KMS-11 (cell line): ENCODE data around the gene LRRC4C.
"Not testable (repeated sequence)": the region's sequence is repeated elsewhere in the genome, so short reads cannot be mapped to it uniquely, and the experiment has no call there.

Experiments
- H2AFZ ChIP-seq: fragments of 200-600 bp; sonication (generic); 2 replicates; pipeline ENCODE4 v1.6.1; 2016; ENCODE audit warnings: antibody characterized with exemption, mixed run types, low read depth
- H3K27ac ChIP-seq: fragments of 200-600 bp; sonication (generic); 2 replicates; pipeline ENCODE4 v1.6.1; 2016; ENCODE audit warnings: mild to moderate bottlenecking, mixed run types
- H3K27me3 ChIP-seq: fragments of 200-600 bp; sonication (generic); 2 replicates; pipeline ENCODE4 v1.6.1; 2017; ENCODE audit warnings: mild to moderate bottlenecking, low read depth, mixed run types, moderate library complexity; ENCODE audit not compliant: insufficient read depth
- H3K36me3 ChIP-seq: fragments of 200-600 bp; sonication (generic); 2 replicates; pipeline ENCODE4 v1.6.1; 2017; ENCODE audit warnings: mild to moderate bottlenecking, mixed run types; ENCODE audit not compliant: insufficient read depth
- H3K4me1 ChIP-seq: fragments of 200-600 bp; sonication (generic); 2 replicates; pipeline ENCODE4 v1.6.1; 2016; ENCODE audit warnings: mild to moderate bottlenecking, low read depth, mixed run types; ENCODE audit not compliant: poor library complexity, severe bottlenecking
- H3K4me2 ChIP-seq: fragments of 200-600 bp; sonication (generic); 2 replicates; pipeline ENCODE4 v1.7.0; 2016; ENCODE audit warnings: mild to moderate bottlenecking, mixed run types
- H3K4me3 ChIP-seq: fragments of 200-600 bp; sonication (generic); IDR thresholded peaks from 2 replicates; pipeline ENCODE4 v1.6.1; 2017; ENCODE audit warnings: low read depth, low read length, mixed read lengths; ENCODE audit not compliant: insufficient read depth
- H3K79me2 ChIP-seq: fragments of 200-600 bp; sonication (generic); 2 replicates; pipeline ENCODE4 v1.6.1; 2016; ENCODE audit warnings: low read depth, mixed run types; ENCODE audit not compliant: insufficient read depth
- H3K9ac ChIP-seq: fragments of 200-600 bp; sonication (generic); 2 replicates; pipeline ENCODE4 v1.6.1; 2016; ENCODE audit warnings: mild to moderate bottlenecking, mixed run types
- H4K20me1 ChIP-seq: fragments of 200-600 bp; sonication (generic); 2 replicates; pipeline ENCODE4 v1.6.1; 2016; ENCODE audit warnings: mild to moderate bottlenecking, mixed run types; ENCODE audit not compliant: insufficient read depth
- CTCF ChIP-seq: fragments of 200-600 bp; sonication (generic); conservative IDR thresholded peaks from 2 replicates; pipeline ENCODE4 v1.6.1; 2017; ENCODE audit warnings: low read depth, mild to moderate bottlenecking, antibody characterized with exemption, low read length, moderate library complexity, mixed read lengths

Gene LRRC4C

GRCh38 chr11:40542821-40543220, 916.6 kb downstream of the LRRC4C start:
- H3K4me2 ChIP-seq = no peak overlapping the region
- no peaks in the 10 kb centered on the region for H3K36me3 ChIP-seq
- H3K9ac ChIP-seq = no peak overlapping the region
- TF ChIP-seq CTCF = no peak
- H3K27ac ChIP-seq = no peak overlapping the region
- H3K4me3 ChIP-seq = no peak overlapping the region
- no peak overlapping the region for H2AFZ ChIP-seq
- H4K20me1 ChIP-seq = no peaks in the 10 kb centered on the region
- H3K4me1 ChIP-seq = no peaks in the 10 kb centered on the region
- H3K27me3 ChIP-seq = no peaks in the 10 kb centered on the region
- no peaks in the 10 kb centered on the region for H3K79me2 ChIP-seq

GRCh38 chr11:40537734-40538133, 921.7 kb downstream of the LRRC4C start:
- Histone ChIP-seq H3K4me1 (no peaks in the 10 kb centered on the region), H2AFZ (no peak overlapping the region), H3K36me3 (no peaks in the 10 kb centered on the region), H3K4me2 (no peak overlapping the region), H4K20me1 (no peaks in the 10 kb centered on the region), H3K79me2 (no peaks in the 10 kb centered on the region), H3K4me3 (no peak overlapping the region), H3K9ac (no peak overlapping the region), H3K27ac (no peak overlapping the region), H3K27me3 (no peaks in the 10 kb centered on the region)
- TF ChIP-seq CTCF = no peak

GRCh38 chr11:40522080-40522479, 937.4 kb downstream of the LRRC4C start:
- H4K20me1 ChIP-seq, H3K9ac ChIP-seq, H3K4me3 ChIP-seq, H3K27ac ChIP-seq, H2AFZ ChIP-seq, H3K4me1 ChIP-seq, H3K79me2 ChIP-seq, H3K27me3 ChIP-seq, H3K4me2 ChIP-seq, H3K36me3 ChIP-seq: not testable (repeated sequence)

- Histone ChIP-seq H4K20me1 (no peaks in the 10 kb centered on the region), H3K4me1 (no peaks in the 10 kb centered on the region), H3K4me2 (no peak overlapping the region), H3K36me3 (no peaks in the 10 kb centered on the region), H3K9ac (no peak overlapping the region), H3K27me3 (no peaks in the 10 kb centered on the region), H3K79me2 (no peaks in the 10 kb centered on the region), H2AFZ (no peak overlapping the region), H3K27ac (no peak overlapping the region), H3K4me3 (no peak overlapping the region)
- no peak for TF ChIP-seq CTCF
Measured at GRCh38 chr11:40517122-40517521, 942.3 kb downstream of the LRRC4C start.

GRCh38 chr11:40514124-40514523, 945.3 kb downstream of the LRRC4C start:
- Histone ChIP-seq H3K4me3 (no peak overlapping the region), H3K36me3 (no peaks in the 10 kb centered on the region), H3K4me2 (no peak overlapping the region), H4K20me1 (no peaks in the 10 kb centered on the region), H3K4me1 (no peaks in the 10 kb centered on the region), H2AFZ (no peak overlapping the region), H3K27ac (no peak overlapping the region), H3K27me3 (no peaks in the 10 kb centered on the region), H3K9ac (no peak overlapping the region), H3K79me2 (no peaks in the 10 kb centered on the region)
- no peak for TF ChIP-seq CTCF
